A549 (cell line): ENCODE results near the gene LTF. TPM values are rescaled to one million over a fixed set of nuclear protein-coding genes. Genes with fewer than 3 reads are reported as not detected.

ENCODE experiments used
- ATAC-seq, 2 experiments: fragments of 200-7000 bp in 1 of 2; fragments of >200 bp in 1 of 2; cut with Nextera tagmentation in 1 of 2; cut with Tn5 transposase in 1 of 2; 3 replicates each; pipeline versions ENCODE4 v1.8.0 to v1.9.1; 2018 to 2020; ENCODE audit warnings: mild to moderate bottlenecking in 1 of 2, moderate library complexity in 1 of 2
- CTCF ChIA-PET: fragments of 300-600 bp; sonication (Branson Sonifier 250); formaldehyde crosslinking; extraction: SDS; loops from one replicate; lab custom pipeline; 2021; ENCODE audit warnings: antibody characterized with exemption, inconsistent platforms; lab: Yijun Ruan, JAX
- POLR2A ChIA-PET: fragments of 350-600 bp; formaldehyde crosslinking; extraction: SDS; loops from one replicate; lab custom pipeline; 2021; ENCODE audit warnings: antibody characterized with exemption, inconsistent platforms; lab: Yijun Ruan, JAX
- DNase-seq, 2 experiments: peaks; one replicate each; pipeline versions ENCODE4 v3.0.0 to v3.0.0-alpha.2; 2011 to 2016; ENCODE audit warnings: low read depth in 1 of 2, low spot score in 1 of 2
- FAIRE-seq: peaks from 2 replicates; lab custom pipeline; 2011; peaks lifted over from hg19 to GRCh38; lab: Jason Lieb, UNC
- H3K27ac ChIP-seq, 2 experiments: fragments of >200 bp; sonication (Bioruptor Twin); formaldehyde crosslinking; 3 replicates each; pipeline ENCODE4 v1.5.1; 2016 to 2017
- H3K4me1 ChIP-seq: fragments of >200 bp; sonication (Bioruptor Twin); formaldehyde crosslinking; 3 replicates; pipeline ENCODE4 v1.6.1; 2016
- H3K4me2 ChIP-seq: fragments of >200 bp; sonication (Bioruptor Twin); formaldehyde crosslinking; 3 replicates; pipeline ENCODE4 v1.6.1; 2016
- H3K4me3 ChIP-seq: fragments of >200 bp; sonication (Bioruptor Twin); formaldehyde crosslinking; 3 replicates; pipeline ENCODE4 v1.5.1; 2016
- H3K9me3 ChIP-seq: fragments of >200 bp; sonication (Bioruptor Twin); formaldehyde crosslinking; 3 replicates; pipeline ENCODE4 v1.6.1; 2016
- CBX2 ChIP-seq: fragments of 200-600 bp; sonication (generic); IDR thresholded peaks from 2 replicates; pipeline ENCODE4 v1.6.1; 2016; ENCODE audit warnings: low read depth, mild to moderate bottlenecking, borderline replicate concordance
- CBX8 ChIP-seq: fragments of 200-600 bp; sonication (generic); IDR thresholded peaks from 2 replicates; pipeline ENCODE4 v1.6.1; 2016
- CEBPB ChIP-seq, 2 experiments: fragments of >200 bp in 1 of 2; sonication (Bioruptor Twin) in 1 of 2; formaldehyde crosslinking in 1 of 2; IDR thresholded peaks; 2 replicates each; pipeline ENCODE4 v1.6.1; 2012 to 2016
- CHD2 ChIP-seq: fragments of 150-350 bp; IDR thresholded peaks from 2 replicates; pipeline ENCODE4 v1.6.1; 2014; ENCODE audit warnings: low read length; ENCODE audit not compliant: partially characterized antibody
- CTCF ChIP-seq: fragments of >200 bp; sonication (Bioruptor Twin); formaldehyde crosslinking; IDR thresholded peaks from 3 replicates; pipeline ENCODE4 v1.5.1; 2016
- EHMT2 ChIP-seq: fragments of 200-600 bp; sonication (generic); IDR thresholded peaks from 2 replicates; pipeline ENCODE4 v1.6.1; 2016; ENCODE audit warnings: antibody characterized with exemption, low read depth, mild to moderate bottlenecking, moderate library complexity
- EP300 ChIP-seq, 2 experiments: fragments of >200 bp; sonication (Bioruptor Twin); formaldehyde crosslinking; IDR thresholded peaks; 2 replicates in 1 of 2; 3 replicates in 1 of 2; pipeline ENCODE4 v1.6.1; 2016 to 2017
- ESRRA ChIP-seq: fragments of 150-350 bp; IDR thresholded peaks from 2 replicates; pipeline ENCODE4 v1.6.1; 2014; ENCODE audit warnings: mild to moderate bottlenecking, low read length, borderline replicate concordance
- FOSL2 ChIP-seq, 2 experiments: fragments of 450-650 bp in 1 of 2; fragments of >200 bp in 1 of 2; sonication (Bioruptor Twin) in 1 of 2; formaldehyde crosslinking; IDR thresholded peaks; 2 replicates each; pipeline versions ENCODE4 v1.5.0 to v1.6.1; 2016 to 2020; ENCODE audit warnings: mild to moderate bottlenecking in 1 of 2, moderate library complexity in 1 of 2
- HMGXB4 ChIP-seq: fragments of 250-450 bp; sonication (Bioruptor Pico); IDR thresholded peaks from 2 replicates; pipeline ENCODE4 v1.5.0; 2021; ENCODE audit warnings: mild to moderate bottlenecking, moderate library complexity, borderline replicate concordance
- HOXB5 ChIP-seq: fragments of 250-450 bp; sonication (Bioruptor Pico); IDR thresholded peaks from 2 replicates; pipeline ENCODE4 v1.5.0; 2020; ENCODE audit warnings: mild to moderate bottlenecking, moderate library complexity
- KDM1A ChIP-seq: fragments of 200-600 bp; sonication (generic); IDR thresholded peaks from 2 replicates; pipeline ENCODE4 v1.6.1; 2016; ENCODE audit warnings: low read depth, mild to moderate bottlenecking
- MAZ ChIP-seq: fragments of 150-350 bp; IDR thresholded peaks from 2 replicates; pipeline ENCODE4 v1.6.1; 2014; ENCODE audit warnings: antibody characterized with exemption, low read depth, low read length, borderline replicate concordance
- NFE2L2 ChIP-seq: fragments of 150-350 bp; conservative IDR thresholded peaks from 2 replicates; pipeline ENCODE4 v1.6.1; 2014; ENCODE audit warnings: low read length
- NPAS2 ChIP-seq: fragments of 250-450 bp; sonication (Bioruptor Pico); IDR thresholded peaks from 2 replicates; pipeline ENCODE4 v1.8.0; 2022; ENCODE audit warnings: mild to moderate bottlenecking, moderate library complexity, borderline replicate concordance
- NR3C1 ChIP-seq: fragments of >200 bp; sonication (Bioruptor Twin); formaldehyde crosslinking; IDR thresholded peaks from 3 replicates; pipeline ENCODE4 v1.6.1; 2017
- PHF8 ChIP-seq: fragments of 200-600 bp; sonication (generic); IDR thresholded peaks from 2 replicates; pipeline ENCODE4 v1.6.1; 2016; ENCODE audit warnings: low read depth, mild to moderate bottlenecking, antibody characterized with exemption, moderate library complexity, borderline replicate concordance
- POLR2A ChIP-seq: IDR thresholded peaks from 2 replicates; pipeline ENCODE4 v1.6.1; 2012; ENCODE audit warnings: mild to moderate bottlenecking, low read length
- RAD21 ChIP-seq, 2 experiments: fragments of >200 bp in 1 of 2; sonication (Bioruptor Twin) in 1 of 2; formaldehyde crosslinking in 1 of 2; IDR thresholded peaks in 1 of 2; conservative IDR thresholded peaks in 1 of 2; 2 replicates in 1 of 2; 3 replicates in 1 of 2; pipeline ENCODE4 v1.6.1; 2012 to 2018; ENCODE audit warnings: inconsistent platforms in 1 of 2
- SMC3 ChIP-seq: fragments of >200 bp; sonication (Bioruptor Twin); formaldehyde crosslinking; IDR thresholded peaks from 3 replicates; pipeline ENCODE4 v1.6.1; 2018; ENCODE audit warnings: inconsistent platforms
- ZC3H11A ChIP-seq: fragments of 450-650 bp; IDR thresholded peaks from 2 replicates; pipeline ENCODE4 v1.6.1; 2014; ENCODE audit warnings: antibody characterized with exemption, mild to moderate bottlenecking
- ZNF302 ChIP-seq: fragments of 250-450 bp; sonication (Bioruptor Pico); IDR thresholded peaks from 2 replicates; pipeline ENCODE4 v1.9.0; 2021; ENCODE audit warnings: inconsistent platforms, mild to moderate bottlenecking, moderate library complexity
- WGBS: methylation state at CpG from one replicate; pipeline ENCODE4 v1.1.6; 2017; ENCODE audit errors: missing lambda C conversion rate; 5-methylcytosine and 5-hydroxymethylcytosine counted together
- polyA plus RNA-seq, 4 experiments: library from polyadenylated mRNA; depleted of rRNA in 3 of 4; stranded (reverse); fragments of >200 nt; fragmentation: RNase III in 1 of 4; extraction: RNeasy Plus Mini Kit Qiagen cat#74134 plus additional on column Dnase treatment in 1 of 4; gene quantifications; 2 replicates in 3 of 4; 3 replicates in 1 of 4; pipeline ENCODE4 v1.2.3, GENCODE V29; 2011 to 2017
- TF ChIP-seq, protein P1 (sequence below): fragments of 200-600 bp; sonication (generic); IDR thresholded peaks from 2 replicates; pipeline ENCODE4 v1.6.1; 2016; ENCODE audit warnings: antibody characterized with exemption, mild to moderate bottlenecking, moderate library complexity

Gene LTF
- polyA plus RNA-seq, 2 of the 4 experiments (the other 2 are of a cell fraction): not detected

- ChIA-PET POLR2A (no interaction called here), CTCF (interaction anchor here (0.7 to 1.8 kb wide), 19 partner anchors 8 to 359 kb away, joined by 3 to 7 read pairs (median 3); no protein-coding TSS in a partner anchor)
- peak; percentile 44 to 52; a peak in 4 of 5 replicates for TF ChIP-seq RAD21 (conservative IDR thresholded peaks at IDR 0.05 in 1 of 2, IDR thresholded peaks at IDR 0.05 in 1 of 2)
- no peak for TF ChIP-seq ESRRA
- no peak for TF ChIP-seq ZC3H11A
- TF ChIP-seq SMC3: peak; percentile 48
- TF ChIP-seq CTCF: peak; percentile 63
- FAIRE-seq (no peak), ATAC-seq (peak; percentile 74 to 81; a peak in 5 of 6 replicates), DNase-seq (peak; percentile 28 to 51)
- Histone ChIP-seq H3K4me3 (no peak overlapping the region), H3K27ac (no peak overlapping the region), H3K4me1 (no peaks in the 10 kb centered on the region), H3K4me2 (no peak overlapping the region), H3K9me3 (no peaks in the 10 kb centered on the region)
- WGBS: 46% methylated on average over 15 of the region's 16 CpGs
Observed at GRCh38 chr3:46442576-46443530, 21.9 kb downstream of the LTF start.

- 45% methylated on average over 4 of the region's 4 CpGs for WGBS
- H3K27ac ChIP-seq: no peak overlapping the region
- H3K4me2 ChIP-seq: no peak overlapping the region
- ChIA-PET POLR2A (no interaction called here), CTCF (interaction anchor here (1.4 kb wide), 1 partner anchor 9 kb away, joined by 3 read pairs; no protein-coding TSS in a partner anchor)
- DNase-seq: no peak
- ATAC-seq: no peak
- H3K4me1 ChIP-seq: no peaks in the 10 kb centered on the region
- H3K4me3 ChIP-seq: no peak overlapping the region
- FAIRE-seq: no peak
- TF ChIP-seq FOSL2 (IDR thresholded peaks at IDR 0.05) (no peak), FOSL2 (CRISPR knock-in tag; IDR thresholded peaks at IDR 0.05) (no peak), KDM1A (no peak), CBX2 (no peak), NPAS2 (CRISPR knock-in tag) (no peak), ZC3H11A (no peak), POLR2A (no peak), MAZ (no peak), NFE2L2 (no peak), HMGXB4 (CRISPR knock-in tag) (no peak), EP300 (IDR thresholded peaks at IDR 0.05) (no peak), HOXB5 (no peak), ZNF302 (CRISPR knock-in tag) (no peak), CBX8 (no peak), CEBPB (IDR thresholded peaks at IDR 0.05) (no peak), CHD2 (no peak), PHF8 (no peak), NR3C1 (no peak), ESRRA (no peak), EHMT2 (no peak)
- TF ChIP-seq, protein P1, sequence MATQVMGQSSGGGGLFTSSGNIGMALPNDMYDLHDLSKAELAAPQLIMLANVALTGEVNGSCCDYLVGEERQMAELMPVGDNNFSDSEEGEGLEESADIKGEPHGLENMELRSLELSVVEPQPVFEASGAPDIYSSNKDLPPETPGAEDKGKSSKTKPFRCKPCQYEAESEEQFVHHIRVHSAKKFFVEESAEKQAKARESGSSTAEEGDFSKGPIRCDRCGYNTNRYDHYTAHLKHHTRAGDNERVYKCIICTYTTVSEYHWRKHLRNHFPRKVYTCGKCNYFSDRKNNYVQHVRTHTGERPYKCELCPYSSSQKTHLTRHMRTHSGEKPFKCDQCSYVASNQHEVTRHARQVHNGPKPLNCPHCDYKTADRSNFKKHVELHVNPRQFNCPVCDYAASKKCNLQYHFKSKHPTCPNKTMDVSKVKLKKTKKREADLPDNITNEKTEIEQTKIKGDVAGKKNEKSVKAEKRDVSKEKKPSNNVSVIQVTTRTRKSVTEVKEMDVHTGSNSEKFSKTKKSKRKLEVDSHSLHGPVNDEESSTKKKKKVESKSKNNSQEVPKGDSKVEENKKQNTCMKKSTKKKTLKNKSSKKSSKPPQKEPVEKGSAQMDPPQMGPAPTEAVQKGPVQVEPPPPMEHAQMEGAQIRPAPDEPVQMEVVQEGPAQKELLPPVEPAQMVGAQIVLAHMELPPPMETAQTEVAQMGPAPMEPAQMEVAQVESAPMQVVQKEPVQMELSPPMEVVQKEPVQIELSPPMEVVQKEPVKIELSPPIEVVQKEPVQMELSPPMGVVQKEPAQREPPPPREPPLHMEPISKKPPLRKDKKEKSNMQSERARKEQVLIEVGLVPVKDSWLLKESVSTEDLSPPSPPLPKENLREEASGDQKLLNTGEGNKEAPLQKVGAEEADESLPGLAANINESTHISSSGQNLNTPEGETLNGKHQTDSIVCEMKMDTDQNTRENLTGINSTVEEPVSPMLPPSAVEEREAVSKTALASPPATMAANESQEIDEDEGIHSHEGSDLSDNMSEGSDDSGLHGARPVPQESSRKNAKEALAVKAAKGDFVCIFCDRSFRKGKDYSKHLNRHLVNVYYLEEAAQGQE: no peak
- H3K9me3 ChIP-seq: no peaks in the 10 kb centered on the region
Observed at GRCh38 chr3:46440531-46441294, 24.0 kb downstream of the LTF start.
